HEK293 (cell line): ENCODE measurements around the gene MRAP2.
A peak's percentile ranks its signal among the peaks of the same experiment; 100 is the strongest.

Experiments
- CTCF ChIA-PET: fragments of 350-600 bp; formaldehyde crosslinking; extraction: SDS; loops from one replicate; lab custom pipeline; 2021; ENCODE audit warnings: antibody characterized with exemption; lab: Yijun Ruan, JAX
- POLR2A ChIA-PET: fragments of 300-600 bp; formaldehyde crosslinking; extraction: SDS; loops from one replicate; lab custom pipeline; 2020; ENCODE audit warnings: antibody characterized with exemption, inconsistent platforms; lab: Yijun Ruan, JAX
- H3K27ac ChIP-seq: fragments of 200-500 bp; sonication (Bioruptor generic); 2 replicates; pipeline ENCODE4 v1.5.1; 2014; ENCODE audit warnings: low read depth, low read length, control low read depth, inconsistent platforms; ENCODE audit errors: extremely low read depth
- H3K36me3 ChIP-seq, 2 experiments: fragments of 200-500 bp in 1 of 2; sonication (Bioruptor generic) in 1 of 2; 1 replicate in 1 of 2; 2 replicates in 1 of 2; pipeline ENCODE4 v1.5.1; 2014 to 2017; ENCODE audit warnings: inconsistent platforms in 2 of 2, low read length in 2 of 2; ENCODE audit not compliant: control insufficient read depth in 2 of 2, insufficient read depth in 1 of 2
- H3K4me1 ChIP-seq: fragments of 200-500 bp; sonication (Bioruptor generic); 2 replicates; pipeline ENCODE4 v1.5.1; 2014; ENCODE audit warnings: mild to moderate bottlenecking, low read length, inconsistent platforms; ENCODE audit not compliant: control insufficient read depth, insufficient read depth
- H3K4me3 ChIP-seq: 2 replicates; pipeline ENCODE4 v1.5.1; 2011; ENCODE audit warnings: low read depth, mild to moderate bottlenecking, control low read depth, low read length, moderate library complexity
- H3K9me3 ChIP-seq: fragments of 200-500 bp; sonication (Bioruptor generic); 2 replicates; pipeline ENCODE4 v1.5.1; 2014; ENCODE audit warnings: low read depth, low read length, inconsistent platforms; ENCODE audit not compliant: control insufficient read depth, insufficient read depth
- GLIS2 ChIP-seq: fragments of 450-650 bp; formaldehyde crosslinking; IDR thresholded peaks from 2 replicates; pipeline ENCODE4 v1.5.1; 2016; ENCODE audit warnings: missing biosample characterization, missing genetic modification characterization
- RBAK ChIP-seq: fragments of 450-650 bp; formaldehyde crosslinking; IDR thresholded peaks from 2 replicates; pipeline ENCODE4 v1.5.1; 2016; ENCODE audit warnings: missing biosample characterization, missing genetic modification characterization
- TRIM28 ChIP-seq: IDR thresholded peaks from 2 replicates; pipeline ENCODE4 v1.6.1; 2011; ENCODE audit warnings: low read length, control low read depth, borderline replicate concordance
- ZBTB8A ChIP-seq: fragments of 450-650 bp; formaldehyde crosslinking; IDR thresholded peaks from 2 replicates; pipeline ENCODE4 v1.5.1; 2016; ENCODE audit warnings: missing biosample characterization, missing genetic modification characterization
- ZNF112 ChIP-seq: fragments of 450-650 bp; formaldehyde crosslinking; IDR thresholded peaks from 2 replicates; pipeline ENCODE4 v1.5.0; 2017; ENCODE audit warnings: missing biosample characterization, missing genetic modification characterization
- ZNF157 ChIP-seq: fragments of 450-650 bp; formaldehyde crosslinking; IDR thresholded peaks from 2 replicates; pipeline ENCODE4 v1.5.1; 2016; ENCODE audit warnings: missing biosample characterization, missing genetic modification characterization
- ZNF175 ChIP-seq: fragments of 450-650 bp; formaldehyde crosslinking; IDR thresholded peaks from 2 replicates; pipeline ENCODE4 v1.5.1; 2016; ENCODE audit warnings: missing biosample characterization, missing genetic modification characterization
- ZNF26 ChIP-seq: fragments of 450-650 bp; formaldehyde crosslinking; IDR thresholded peaks from 2 replicates; pipeline ENCODE4 v1.5.1; 2016; ENCODE audit warnings: missing biosample characterization, missing genetic modification characterization
- ZNF416 ChIP-seq: fragments of 450-650 bp; formaldehyde crosslinking; IDR thresholded peaks from 2 replicates; pipeline ENCODE4 v1.5.1; 2016; ENCODE audit warnings: missing biosample characterization, missing genetic modification characterization
- ZNF433 ChIP-seq: fragments of 450-650 bp; formaldehyde crosslinking; IDR thresholded peaks from 2 replicates; pipeline ENCODE4 v1.5.1; 2016; ENCODE audit warnings: missing biosample characterization, missing genetic modification characterization, low read depth
- ZNF529 ChIP-seq: fragments of 450-650 bp; formaldehyde crosslinking; IDR thresholded peaks from 2 replicates; pipeline ENCODE4 v1.5.1; 2017; ENCODE audit warnings: missing genetic modification characterization, missing biosample characterization; ENCODE audit not compliant: insufficient replicate concordance
- ZNF549 ChIP-seq: fragments of 450-650 bp; IDR thresholded peaks from 2 replicates; pipeline ENCODE4 v1.5.1; 2018; ENCODE audit warnings: missing biosample characterization, missing genetic modification characterization, mild to moderate bottlenecking, inconsistent platforms, moderate library complexity
- ZNF610 ChIP-seq: fragments of 450-650 bp; formaldehyde crosslinking; IDR thresholded peaks from 2 replicates; pipeline ENCODE4 v1.5.1; 2016; ENCODE audit warnings: missing biosample characterization, missing genetic modification characterization, borderline replicate concordance
- ZNF626 ChIP-seq: fragments of 450-650 bp; sonication (Bioruptor Pico); formaldehyde crosslinking; IDR thresholded peaks from 2 replicates; pipeline ENCODE4 v1.5.1; 2018; ENCODE audit warnings: missing biosample characterization, missing genetic modification characterization, inconsistent platforms
- ZNF692 ChIP-seq: fragments of 450-650 bp; formaldehyde crosslinking; IDR thresholded peaks from 2 replicates; pipeline ENCODE4 v1.5.1; 2016; ENCODE audit warnings: missing biosample characterization, missing genetic modification characterization
- TF ChIP-seq, protein P1 (sequence below): fragments of 450-650 bp; formaldehyde crosslinking; IDR thresholded peaks from 2 replicates; pipeline ENCODE4 v1.5.1; 2016; ENCODE audit warnings: missing biosample characterization, missing genetic modification characterization
- TF ChIP-seq, protein P2 (sequence below): fragments of 450-650 bp; formaldehyde crosslinking; IDR thresholded peaks from 2 replicates; pipeline ENCODE4 v1.5.1; 2016; ENCODE audit warnings: missing biosample characterization, missing genetic modification characterization

Gene MRAP2

DNA sequence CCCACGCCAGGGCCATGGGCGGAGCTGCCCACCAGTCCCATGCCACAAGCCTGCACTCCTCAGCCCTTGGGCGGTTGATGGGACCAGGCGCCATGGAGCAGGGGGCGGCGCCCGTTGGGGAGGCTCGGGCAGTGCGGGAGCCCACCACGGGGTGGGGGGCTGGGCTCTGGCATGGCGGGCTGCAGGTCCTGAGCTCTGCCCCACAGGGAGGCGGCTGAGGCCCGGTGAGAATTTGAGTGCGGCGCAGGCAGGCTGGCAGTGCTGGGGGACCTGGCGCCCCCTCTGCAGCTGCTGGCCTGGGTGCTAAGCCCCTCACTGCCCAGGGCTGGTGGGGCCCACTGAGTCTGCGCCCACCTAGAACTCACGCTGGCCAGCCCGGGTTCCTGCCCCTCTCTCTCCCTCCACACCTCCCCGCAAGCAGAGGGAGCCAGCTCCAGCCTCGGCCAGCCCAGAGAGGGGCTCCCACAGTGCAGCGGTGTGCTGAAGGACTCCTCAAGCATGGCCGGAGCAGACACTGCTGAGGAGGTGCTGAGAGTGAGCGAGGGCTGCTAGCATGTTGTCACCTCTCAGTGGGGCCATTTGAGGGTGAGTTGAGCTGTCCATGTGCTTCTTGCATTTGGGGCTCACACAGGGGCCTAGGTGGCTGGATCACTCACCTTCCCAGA lies 4.0 kb downstream of the MRAP2 start:
- POLR2A ChIA-PET: no interaction called here
- H3K9me3 ChIP-seq: no peaks in the 10 kb centered on the region
- CTCF ChIA-PET: interaction anchor here (0.7 kb wide), 1 partner anchor 497 kb away, joined by 3 read pairs; no protein-coding TSS in a partner anchor
- peak; percentile 33; the same call in 1 of the 2 replicates for TF ChIP-seq ZNF112 (tag by site-specific recombination)
- TF ChIP-seq ZNF529: peak; percentile 78
- TF ChIP-seq ZNF626 (tag by site-specific recombination): 0 out of 2 replicates have a peak, but pooled peaks have one; percentile 56
- TF ChIP-seq ZNF26: peak; percentile 39; the same call in 1 of the 2 replicates
- peak; percentile 19; the same call in 1 of the 2 replicates for TF ChIP-seq TRIM28
- 0 out of 2 replicates have a peak, but pooled peaks have one; percentile 76 for TF ChIP-seq RBAK (tag by site-specific recombination)
- TF ChIP-seq, protein P1, sequence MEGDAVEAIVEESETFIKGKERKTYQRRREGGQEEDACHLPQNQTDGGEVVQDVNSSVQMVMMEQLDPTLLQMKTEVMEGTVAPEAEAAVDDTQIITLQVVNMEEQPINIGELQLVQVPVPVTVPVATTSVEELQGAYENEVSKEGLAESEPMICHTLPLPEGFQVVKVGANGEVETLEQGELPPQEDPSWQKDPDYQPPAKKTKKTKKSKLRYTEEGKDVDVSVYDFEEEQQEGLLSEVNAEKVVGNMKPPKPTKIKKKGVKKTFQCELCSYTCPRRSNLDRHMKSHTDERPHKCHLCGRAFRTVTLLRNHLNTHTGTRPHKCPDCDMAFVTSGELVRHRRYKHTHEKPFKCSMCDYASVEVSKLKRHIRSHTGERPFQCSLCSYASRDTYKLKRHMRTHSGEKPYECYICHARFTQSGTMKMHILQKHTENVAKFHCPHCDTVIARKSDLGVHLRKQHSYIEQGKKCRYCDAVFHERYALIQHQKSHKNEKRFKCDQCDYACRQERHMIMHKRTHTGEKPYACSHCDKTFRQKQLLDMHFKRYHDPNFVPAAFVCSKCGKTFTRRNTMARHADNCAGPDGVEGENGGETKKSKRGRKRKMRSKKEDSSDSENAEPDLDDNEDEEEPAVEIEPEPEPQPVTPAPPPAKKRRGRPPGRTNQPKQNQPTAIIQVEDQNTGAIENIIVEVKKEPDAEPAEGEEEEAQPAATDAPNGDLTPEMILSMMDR (tag by site-specific recombination): no peak
- no peak for TF ChIP-seq GLIS2 (tag by site-specific recombination)
- peak; percentile 57 for TF ChIP-seq ZNF549 (tag by site-specific recombination)
- TF ChIP-seq ZNF610 (tag by site-specific recombination): peak; percentile 70; the same call in 1 of the 2 replicates
- TF ChIP-seq ZNF416 (tag by site-specific recombination): 0 out of 2 replicates have a peak, but pooled peaks have one; percentile 51
- H3K36me3 ChIP-seq: no peaks in the 10 kb centered on the region
- H3K4me1 ChIP-seq: no peaks in the 10 kb centered on the region
- no peak overlapping the region for H3K27ac ChIP-seq
- H3K4me3 ChIP-seq: no peak overlapping the region

GRCh38 chr6:84042603-84043002 lies 9.0 kb downstream of the MRAP2 start:
- H3K9me3 ChIP-seq: no peaks in the 10 kb centered on the region

More at GRCh38 chr6:84042603-84043002, 9.0 kb downstream of the MRAP2 start:
- ChIA-PET CTCF (interaction anchor here (0.6 kb wide), 1 partner anchor 832 kb away, joined by 3 read pairs; no protein-coding TSS in a partner anchor), POLR2A (no interaction called here)
- no peaks in the 10 kb centered on the region for H3K4me1 ChIP-seq
- no peaks in the 10 kb centered on the region for H3K36me3 ChIP-seq
- H3K27ac ChIP-seq: no peak overlapping the region
- H3K4me3 ChIP-seq: no peak overlapping the region
- TF ChIP-seq ZNF175: no peak
- TF ChIP-seq, protein P2, sequence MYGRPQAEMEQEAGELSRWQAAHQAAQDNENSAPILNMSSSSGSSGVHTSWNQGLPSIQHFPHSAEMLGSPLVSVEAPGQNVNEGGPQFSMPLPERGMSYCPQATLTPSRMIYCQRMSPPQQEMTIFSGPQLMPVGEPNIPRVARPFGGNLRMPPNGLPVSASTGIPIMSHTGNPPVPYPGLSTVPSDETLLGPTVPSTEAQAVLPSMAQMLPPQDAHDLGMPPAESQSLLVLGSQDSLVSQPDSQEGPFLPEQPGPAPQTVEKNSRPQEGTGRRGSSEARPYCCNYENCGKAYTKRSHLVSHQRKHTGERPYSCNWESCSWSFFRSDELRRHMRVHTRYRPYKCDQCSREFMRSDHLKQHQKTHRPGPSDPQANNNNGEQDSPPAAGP: no peak
- TF ChIP-seq ZNF157: no peak
- no peak for TF ChIP-seq ZNF433 (tag by site-specific recombination)
- no peak for TF ChIP-seq ZBTB8A
- TF ChIP-seq ZNF692 (tag by site-specific recombination): no peak
